Transverse colon (tissue), 4 donors: Measurements from ENCODE around the gene ABCE1. TPM values are rescaled to one million over a fixed set of nuclear protein-coding genes. Genes with fewer than 3 reads are reported as not detected.
"Not testable (repeated sequence)": the region's sequence is repeated elsewhere in the genome, so short reads cannot be mapped to it uniquely, and the experiment has no call there.

Source experiments
- DNase-seq: peaks from one replicate; pipeline ENCODE4 v3.0.0-alpha.2; 2019
- H3K27ac ChIP-seq, 4 donors: fragments of 200-600 bp; sonication (generic); 2 replicates each; pipeline ENCODE4 v1.5.1; 2016 to 2018; ENCODE audit warnings: inconsistent platforms in 4 of 4
- H3K27me3 ChIP-seq: fragments of 200-600 bp; sonication (generic); 2 replicates; pipeline ENCODE4 v1.5.1; 2017; ENCODE audit warnings: inconsistent platforms
- H3K36me3 ChIP-seq, 4 donors: fragments of 200-600 bp; sonication (generic); 2 replicates each; pipeline ENCODE4 v1.5.1; 2017 to 2019; ENCODE audit warnings: inconsistent platforms in 4 of 4
- H3K4me1 ChIP-seq, 4 donors: fragments of 200-600 bp; sonication (generic); 2 replicates each; pipeline ENCODE4 v1.5.1; 2017 to 2020; ENCODE audit warnings: inconsistent platforms in 4 of 4
- H3K4me3 ChIP-seq, 4 donors: fragments of 200-600 bp; sonication (generic); 1 replicate in 1 of 4; 2 replicates in 3 of 4; pipeline versions ENCODE4 v1.5.1 to v1.6.1; 2017 to 2019; ENCODE audit warnings: inconsistent platforms in 4 of 4
- H3K9me3 ChIP-seq, 2 donors: fragments of 200-600 bp; sonication (generic); 2 replicates each; pipeline ENCODE4 v1.5.1; 2017 to 2019; ENCODE audit warnings: inconsistent platforms in 2 of 2
- EP300 ChIP-seq: sonication (generic); formaldehyde crosslinking; IDR thresholded peaks from one replicate; pipeline ENCODE4 v1.6.1; 2017; ENCODE audit warnings: antibody characterized with exemption, low read depth
- POLR2A ChIP-seq: fragments of 450-650 bp; IDR thresholded peaks from one replicate; pipeline ENCODE4 v1.6.1; 2016; ENCODE audit warnings: antibody characterized with exemption, mild to moderate bottlenecking, moderate library complexity
- POLR2AphosphoS5 ChIP-seq, 3 donors: sonication (generic); formaldehyde crosslinking; IDR thresholded peaks; one replicate each; pipeline ENCODE4 v1.6.1; 2016; ENCODE audit warnings: antibody characterized with exemption in 3 of 3
- WGBS, 2 donors: methylation state at CpG; one replicate each; pipeline ENCODE4 v1.1.5; 2018; ENCODE audit warnings: low coverage in 1 of 2; 5-methylcytosine and 5-hydroxymethylcytosine counted together
- in situ Hi-C, 4 donors: fragments of 200-750 bp; cut with MboI; loops; one replicate each; pipeline versions ENCODE4 v1.15.0 to v1.15.1; 2017; ENCODE audit warnings: low sequenced_read_pairs in 3 of 4, low pct_ligation_motif_present in 1 of 4, low pct_unique_long_range_greater_than_20kb in 1 of 4
- intact Hi-C: fragments of 100-400 bp; cut with DNase I; formaldehyde crosslinking; loops from one replicate; pipeline ENCODE4 v1.15.1; 2023; ENCODE audit warnings: low total_unique reads
- total RNA-seq, 4 donors: library from RNA; depleted of rRNA; stranded (reverse); fragments of >200 nt; gene quantifications; one replicate each; pipeline ENCODE4 v1.1.0, GENCODE V29; 2016
- TF ChIP-seq, protein P1 (sequence below), 5 experiments: fragments of 200-600 bp in 3 of 5; fragments of 450-650 bp in 2 of 5; sonication (generic) in 3 of 5; IDR thresholded peaks; 1 replicate in 2 of 5; 2 replicates in 3 of 5; pipeline ENCODE4 v1.5.1; 2016 to 2017; ENCODE audit warnings: antibody characterized with exemption in 5 of 5, inconsistent platforms in 3 of 5, mild to moderate bottlenecking in 2 of 5, moderate library complexity in 1 of 5

The ABCE1 gene
- total RNA-seq, 4 donors from 2014 or later, result 23.8 to 48.8 (median 35.7) TPM

DNA sequence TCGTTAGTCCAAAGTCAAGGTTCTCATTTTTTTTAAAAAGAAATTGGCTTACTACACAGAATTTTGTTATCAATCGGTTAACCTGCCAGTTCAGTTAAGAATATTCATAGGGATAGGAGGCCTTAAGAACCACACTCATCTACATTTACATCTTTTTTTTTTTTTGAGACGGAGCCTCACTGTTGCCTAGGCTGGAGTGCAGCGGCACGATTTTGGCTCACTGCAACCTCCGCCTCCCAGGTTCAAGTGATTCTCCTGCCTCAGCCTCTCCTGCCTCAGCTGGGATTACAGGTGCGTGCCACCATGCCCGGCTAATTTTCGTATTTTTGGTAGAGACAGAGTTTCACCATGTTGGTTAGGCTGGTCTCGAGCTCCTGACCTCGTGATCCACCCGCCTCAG, 33.7 kb downstream of the ABCE1 start:
- TF ChIP-seq POLR2A, result no peak
- TF ChIP-seq EP300, result no peak
- TF ChIP-seq, protein P1, sequence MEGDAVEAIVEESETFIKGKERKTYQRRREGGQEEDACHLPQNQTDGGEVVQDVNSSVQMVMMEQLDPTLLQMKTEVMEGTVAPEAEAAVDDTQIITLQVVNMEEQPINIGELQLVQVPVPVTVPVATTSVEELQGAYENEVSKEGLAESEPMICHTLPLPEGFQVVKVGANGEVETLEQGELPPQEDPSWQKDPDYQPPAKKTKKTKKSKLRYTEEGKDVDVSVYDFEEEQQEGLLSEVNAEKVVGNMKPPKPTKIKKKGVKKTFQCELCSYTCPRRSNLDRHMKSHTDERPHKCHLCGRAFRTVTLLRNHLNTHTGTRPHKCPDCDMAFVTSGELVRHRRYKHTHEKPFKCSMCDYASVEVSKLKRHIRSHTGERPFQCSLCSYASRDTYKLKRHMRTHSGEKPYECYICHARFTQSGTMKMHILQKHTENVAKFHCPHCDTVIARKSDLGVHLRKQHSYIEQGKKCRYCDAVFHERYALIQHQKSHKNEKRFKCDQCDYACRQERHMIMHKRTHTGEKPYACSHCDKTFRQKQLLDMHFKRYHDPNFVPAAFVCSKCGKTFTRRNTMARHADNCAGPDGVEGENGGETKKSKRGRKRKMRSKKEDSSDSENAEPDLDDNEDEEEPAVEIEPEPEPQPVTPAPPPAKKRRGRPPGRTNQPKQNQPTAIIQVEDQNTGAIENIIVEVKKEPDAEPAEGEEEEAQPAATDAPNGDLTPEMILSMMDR (IDR thresholded peaks at IDR 0.05), result no peak
- no peak for TF ChIP-seq POLR2AphosphoS5 (IDR thresholded peaks at IDR 0.05)

DNA sequence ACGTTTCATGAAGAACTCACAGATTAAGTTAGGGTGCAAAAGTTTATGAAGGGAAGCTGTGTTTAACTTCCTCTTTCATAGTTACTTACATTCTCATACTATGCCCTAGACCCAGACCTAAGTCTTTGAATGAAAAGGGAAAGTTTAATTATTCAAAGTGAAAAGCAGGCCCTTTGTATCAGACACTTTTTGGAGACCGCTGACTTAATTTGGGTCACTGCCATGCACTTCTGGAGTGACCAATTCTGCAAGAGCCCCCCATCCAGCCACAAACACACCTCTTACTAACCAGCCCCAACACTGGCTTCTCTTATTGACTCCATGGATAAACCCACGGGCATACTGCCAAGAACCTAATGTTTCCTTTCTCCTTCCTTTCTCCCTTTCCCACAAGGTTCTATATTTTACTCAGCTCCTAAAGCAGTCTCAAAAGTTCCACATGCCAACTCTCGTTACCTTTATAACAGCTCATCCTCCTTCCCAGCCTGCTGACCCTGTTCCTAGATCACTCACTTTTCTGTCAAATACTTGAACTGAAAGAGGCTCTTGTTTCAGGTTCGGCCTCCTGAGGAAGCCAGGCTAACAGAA, 34.5 kb downstream of the ABCE1 start:
- TF ChIP-seq POLR2AphosphoS5 (IDR thresholded peaks at IDR 0.05) (no peak), POLR2A (no peak), EP300 (no peak)
- TF ChIP-seq, protein P1 (IDR thresholded peaks at IDR 0.05), result no peak
- Histone ChIP-seq H3K27ac (no peak overlapping the region), H3K9me3 (no peaks in the 10 kb centered on the region), H3K27me3 (no peaks in the 10 kb centered on the region), H3K4me3 (no peak overlapping the region), H3K36me3 (peaks cover 0 to 22% (median 7%) of the 10 kb centered on the region in 4 donors), H3K4me1 (peaks cover 0 to 9% (median 2%) of the 10 kb centered on the region in 4 donors)
- intact Hi-C loops, result no loop called here
- in situ Hi-C loops, result no loop called here
- DNase-seq, result no peak
- 54 to 56% methylated on average over 4 to 5 of the region's 5 CpGs for WGBS, 2 donors

More for the DNA sequence above, 33.7 kb downstream of the ABCE1 start:
- Histone ChIP-seq H3K27me3 (no peaks in the 10 kb centered on the region), H3K36me3 (peaks cover 0 to 24% (median 9%) of the 10 kb centered on the region in 4 donors), H3K4me1 (peaks cover 0 to 9% (median 2%) of the 10 kb centered on the region in 4 donors), H3K4me3 (no peak overlapping the region), H3K27ac (no peak overlapping the region), H3K9me3 (no peaks in the 10 kb centered on the region)
- in situ Hi-C loops (no loop called here), intact Hi-C loops (no loop called here)
- no peak for DNase-seq
- 79 to 86% methylated on average over 12 of the region's 12 CpGs for WGBS, 2 donors

DNA sequence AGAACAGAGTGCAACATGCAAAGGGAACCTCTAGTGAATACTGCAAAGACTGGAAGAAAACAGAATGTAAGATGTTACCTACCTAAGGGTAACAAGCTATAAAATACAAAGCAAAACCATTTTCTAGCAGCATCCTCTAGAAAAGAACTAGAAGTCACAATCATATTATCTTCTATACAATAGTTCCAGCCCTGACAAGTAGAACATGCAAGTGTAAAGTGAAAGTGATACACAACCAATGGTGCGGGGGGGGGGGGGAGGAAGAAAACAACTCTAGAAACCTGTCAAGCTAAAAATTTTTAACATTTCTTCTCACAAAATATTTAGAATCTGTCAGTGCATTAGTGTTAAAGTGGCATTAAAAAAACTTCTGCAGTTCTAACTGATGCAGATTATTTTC, 38.1 kb downstream of the ABCE1 start:
- WGBS, 2 donors, result 29 to 53% methylated on average over 1 of the region's 1 CpG
- in situ Hi-C loops, result not testable (repeated sequence)

DNA sequence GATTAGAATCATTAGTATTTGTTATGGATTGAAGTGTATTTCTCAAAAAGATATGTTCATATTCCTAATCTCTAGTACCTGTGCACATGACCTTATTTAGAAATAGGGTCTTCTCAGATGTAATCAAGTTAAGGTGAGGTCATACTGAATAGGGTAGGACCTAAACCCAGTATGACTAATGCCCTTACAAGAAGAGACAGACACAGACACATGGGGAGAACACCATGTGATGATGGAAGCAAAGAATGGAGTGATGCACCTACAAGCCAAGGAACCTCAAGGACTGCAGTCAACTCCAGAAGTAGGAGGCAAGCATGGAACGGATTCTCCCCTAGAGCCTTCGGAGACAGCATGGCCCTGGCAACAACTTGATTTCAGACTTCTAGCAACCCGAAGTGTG, 50.9 kb downstream of the ABCE1 start:
- WGBS, 2 donors, result 95 to 98% methylated on average over 3 of the region's 3 CpGs
- in situ Hi-C loops (no loop called here), intact Hi-C loops (no loop called here)
- Histone ChIP-seq H3K4me1 (peaks cover 0 to 5% (median 0%) of the 10 kb centered on the region in 4 donors), H3K9me3 (no peaks in the 10 kb centered on the region), H3K27me3 (no peaks in the 10 kb centered on the region), H3K27ac (no peak overlapping the region), H3K4me3 (no peak overlapping the region), H3K36me3 (peaks cover 0 to 68% (median 30%) of the 10 kb centered on the region in 4 donors)
- no peak for TF ChIP-seq POLR2AphosphoS5 (IDR thresholded peaks at IDR 0.05)
- no peak for TF ChIP-seq POLR2A
- TF ChIP-seq, protein P1 (IDR thresholded peaks at IDR 0.05), result no peak
- no peak for TF ChIP-seq EP300
- no peak for DNase-seq

More for the DNA sequence above, 38.1 kb downstream of the ABCE1 start:
- intact Hi-C loops, H3K4me1 ChIP-seq, H3K4me3 ChIP-seq, H3K9me3 ChIP-seq, DNase-seq, H3K27ac ChIP-seq, H3K27me3 ChIP-seq: not testable (repeated sequence)
- H3K36me3 ChIP-seq, result peaks cover 0 to 40% (median 20%) of the 10 kb centered on the region in 4 donors
